ENCODE results near the gene MLH1. TPM values are rescaled to one million over a fixed set of nuclear protein-coding genes. Genes with fewer than 3 reads are reported as not detected.
A peak's percentile ranks its signal among the peaks of the same experiment; 100 is the strongest.

Gene MLH1
- total RNA-seq, 2 experiments from 2014 or later: 89.6 to 93.7 TPM

GRCh38 chr3:37056826-37057225 is 63.5 kb downstream of the MLH1 start:
- Mint-ChIP-seq H3K4me1 (ENCODE audit: low read depth) (peaks cover 21% of the 10 kb centered on the region), H3K36me3 (ENCODE audit: low read depth) (peaks cover 40% of the 10 kb centered on the region), H3K9me3 (no peaks in the 10 kb centered on the region), H3K27me3 (no peaks in the 10 kb centered on the region), H3K27ac (peak overlapping the region; percentile 71), H3K4me3 (no peak overlapping the region)
- TF ChIP-seq, protein P1, sequence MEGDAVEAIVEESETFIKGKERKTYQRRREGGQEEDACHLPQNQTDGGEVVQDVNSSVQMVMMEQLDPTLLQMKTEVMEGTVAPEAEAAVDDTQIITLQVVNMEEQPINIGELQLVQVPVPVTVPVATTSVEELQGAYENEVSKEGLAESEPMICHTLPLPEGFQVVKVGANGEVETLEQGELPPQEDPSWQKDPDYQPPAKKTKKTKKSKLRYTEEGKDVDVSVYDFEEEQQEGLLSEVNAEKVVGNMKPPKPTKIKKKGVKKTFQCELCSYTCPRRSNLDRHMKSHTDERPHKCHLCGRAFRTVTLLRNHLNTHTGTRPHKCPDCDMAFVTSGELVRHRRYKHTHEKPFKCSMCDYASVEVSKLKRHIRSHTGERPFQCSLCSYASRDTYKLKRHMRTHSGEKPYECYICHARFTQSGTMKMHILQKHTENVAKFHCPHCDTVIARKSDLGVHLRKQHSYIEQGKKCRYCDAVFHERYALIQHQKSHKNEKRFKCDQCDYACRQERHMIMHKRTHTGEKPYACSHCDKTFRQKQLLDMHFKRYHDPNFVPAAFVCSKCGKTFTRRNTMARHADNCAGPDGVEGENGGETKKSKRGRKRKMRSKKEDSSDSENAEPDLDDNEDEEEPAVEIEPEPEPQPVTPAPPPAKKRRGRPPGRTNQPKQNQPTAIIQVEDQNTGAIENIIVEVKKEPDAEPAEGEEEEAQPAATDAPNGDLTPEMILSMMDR (IDR thresholded peaks at IDR 0.05): no peak
- POLR2A ChIA-PET: no interaction called here
- CTCF ChIA-PET: no interaction called here
- DNase-seq: no peak
- no peak for ATAC-seq
- intact Hi-C loops (cut with micrococcal nuclease): no loop called here

- ChIA-PET CTCF (no interaction called here), POLR2A (no interaction called here)
- Mint-ChIP-seq H3K27me3 (no peaks in the 10 kb centered on the region), H3K27ac (no peak overlapping the region), H3K4me1 (ENCODE audit: low read depth) (peaks cover 19% of the 10 kb centered on the region), H3K36me3 (ENCODE audit: low read depth) (peaks cover 39% of the 10 kb centered on the region), H3K9me3 (no peaks in the 10 kb centered on the region), H3K4me3 (no peak overlapping the region)
- DNase-seq: no peak
- intact Hi-C loops (cut with micrococcal nuclease): no loop called here
- TF ChIP-seq, protein P1 (IDR thresholded peaks at IDR 0.05): no peak
- no peak for ATAC-seq
Observed at GRCh38 chr3:37058117-37058516, 64.8 kb downstream of the MLH1 start.

GRCh38 chr3:37064747-37065146 is 71.4 kb downstream of the MLH1 start:
- CTCF ChIA-PET: interaction anchor here (2.3 kb wide), 1 partner anchor 149 kb away, joined by 7 read pairs; no protein-coding TSS in a partner anchor
- H3K27me3 Mint-ChIP-seq: no peaks in the 10 kb centered on the region
- no peak overlapping the region for H3K27ac Mint-ChIP-seq
- intact Hi-C loops (cut with micrococcal nuclease): no loop called here
- peaks cover 21% of the 10 kb centered on the region for H3K36me3 Mint-ChIP-seq (ENCODE audit: low read depth)
- no peaks in the 10 kb centered on the region for H3K9me3 Mint-ChIP-seq
- POLR2A ChIA-PET: no interaction called here
- TF ChIP-seq, protein P1 (IDR thresholded peaks at IDR 0.05): no peak
- no peak overlapping the region for H3K4me3 Mint-ChIP-seq
- no peak for ATAC-seq
- peaks cover 3% of the 10 kb centered on the region for H3K4me1 Mint-ChIP-seq (ENCODE audit: low read depth)
- DNase-seq: no peak

DNA sequence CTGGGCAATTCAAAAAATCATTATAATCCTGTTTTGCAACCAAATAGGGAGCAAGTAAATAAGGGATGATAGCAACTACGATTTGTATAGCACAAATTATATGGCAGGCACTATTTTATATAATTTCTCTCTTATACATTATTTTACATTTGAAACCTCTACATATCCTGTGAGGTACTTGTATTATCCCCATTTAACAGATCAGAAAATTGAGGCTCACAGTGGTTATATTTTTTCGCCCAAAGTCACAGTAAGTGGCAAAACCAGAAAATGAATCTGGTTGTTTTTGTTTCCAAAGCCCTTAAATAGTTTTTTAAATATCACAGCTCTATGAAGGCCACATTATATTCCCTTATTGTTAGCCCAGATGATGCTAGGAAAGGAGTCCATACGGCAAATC is 74.3 kb downstream of the MLH1 start:
- no peaks in the 10 kb centered on the region for H3K9me3 Mint-ChIP-seq
- H3K4me1 Mint-ChIP-seq (ENCODE audit: low read depth): peaks cover 4% of the 10 kb centered on the region
- no peak overlapping the region for H3K27ac Mint-ChIP-seq
- CTCF ChIA-PET: no interaction called here
- ATAC-seq (no peak), DNase-seq (no peak)
- TF ChIP-seq, protein P1 (IDR thresholded peaks at IDR 0.05): no peak
- intact Hi-C loops (cut with micrococcal nuclease): no loop called here
- peaks cover 18% of the 10 kb centered on the region for H3K36me3 Mint-ChIP-seq (ENCODE audit: low read depth)
- H3K4me3 Mint-ChIP-seq: no peak overlapping the region
- POLR2A ChIA-PET: no interaction called here
- H3K27me3 Mint-ChIP-seq: no peaks in the 10 kb centered on the region

- Mint-ChIP-seq H3K27ac (no peak overlapping the region), H3K9me3 (no peaks in the 10 kb centered on the region), H3K4me3 (no peak overlapping the region), H3K4me1 (ENCODE audit: low read depth) (peaks cover 9% of the 10 kb centered on the region), H3K27me3 (no peaks in the 10 kb centered on the region), H3K36me3 (ENCODE audit: low read depth) (peaks cover 17% of the 10 kb centered on the region)
- ChIA-PET POLR2A (no interaction called here), CTCF (no interaction called here)
- intact Hi-C loops (cut with micrococcal nuclease): no loop called here
- ATAC-seq (no peak), DNase-seq (no peak)
- TF ChIP-seq, protein P1 (IDR thresholded peaks at IDR 0.05): no peak
Observed at GRCh38 chr3:37068031-37068430, 74.7 kb downstream of the MLH1 start.

Data from activated CD8-positive, alpha-beta T cell treated with anti-CD3 and anti-CD28 coated beads for 36 hours (primary cell).